ENCODE data around the gene TAF7.

DNA sequence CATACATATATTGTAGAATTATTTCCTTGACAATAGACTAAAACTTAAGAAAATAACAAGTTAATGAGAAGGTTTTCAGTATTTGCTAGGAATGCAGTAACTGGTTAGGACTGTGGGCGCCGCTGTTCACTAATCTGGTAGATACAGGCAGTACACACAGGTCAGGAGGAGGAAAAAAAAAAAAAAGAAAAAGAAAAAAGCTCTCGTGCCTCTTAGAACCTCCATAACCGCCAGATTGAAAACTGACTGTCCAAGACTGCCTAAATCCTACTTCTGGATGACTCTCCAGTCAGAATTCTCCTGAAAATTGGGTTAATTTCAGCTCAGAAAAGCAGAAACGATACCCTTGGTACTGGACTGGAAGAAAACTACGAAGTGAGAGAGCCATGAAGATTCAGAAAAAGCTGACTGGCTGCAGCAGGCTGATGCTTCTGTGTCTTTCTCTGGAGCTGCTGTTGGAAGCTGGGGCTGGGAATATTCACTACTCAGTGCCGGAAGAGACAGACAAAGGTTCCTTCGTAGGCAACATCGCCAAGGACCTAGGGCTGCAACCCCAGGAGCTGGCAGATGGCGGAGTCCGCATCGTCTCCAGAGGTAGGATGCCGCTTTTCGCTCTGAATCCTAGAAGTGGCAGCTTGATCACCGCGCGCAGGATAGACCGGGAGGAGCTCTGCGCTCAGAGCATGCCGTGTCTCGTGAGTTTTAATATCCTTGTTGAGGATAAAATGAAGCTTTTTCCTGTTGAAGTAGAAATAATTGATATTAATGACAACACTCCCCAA is 9.9 kb upstream of the TAF7 start, which contains the start of gene PCDHGA1:
- peak; percentile 46 for TF ChIP-seq RAD21 (IDR thresholded peaks at IDR 0.05; ENCODE audit: low read depth)
- no peak for TF ChIP-seq TAF1 (IDR thresholded peaks at IDR 0.05; ENCODE audit: low read depth)
- TF ChIP-seq, protein P1, sequence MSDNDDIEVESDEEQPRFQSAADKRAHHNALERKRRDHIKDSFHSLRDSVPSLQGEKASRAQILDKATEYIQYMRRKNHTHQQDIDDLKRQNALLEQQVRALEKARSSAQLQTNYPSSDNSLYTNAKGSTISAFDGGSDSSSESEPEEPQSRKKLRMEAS (IDR thresholded peaks at IDR 0.05): no peak
- TF ChIP-seq FOXM1 (IDR thresholded peaks at IDR 0.05; ENCODE audit: borderline replicate concordance, low read depth): no peak
